AG04450 (cell line): ENCODE results near the gene DCAKD. TPM values are rescaled to one million over a fixed set of nuclear protein-coding genes. Genes with fewer than 3 reads are reported as not detected.

ENCODE experiments used
- CTCF ChIA-PET: fragments of 300-600, 350-600 bp; formaldehyde crosslinking; extraction: SDS; loops from one replicate; lab custom pipeline; 2022; ENCODE audit warnings: antibody characterized with exemption, inconsistent platforms; lab: Charles Lee
- POLR2A ChIA-PET: fragments of 350-600 bp; formaldehyde crosslinking; extraction: SDS; loops from one replicate; lab custom pipeline; 2021; ENCODE audit warnings: antibody characterized with exemption, inconsistent platforms; lab: Yijun Ruan, JAX
- DNase-seq: peaks from one replicate; pipeline ENCODE4 v3.0.0-alpha.2; 2011; ENCODE audit warnings: low read depth, low spot score
- H3K27ac ChIP-seq: one replicate; pipeline ENCODE4 v1.5.1; 2012; ENCODE audit warnings: low read depth, low read length, control low read depth
- H3K27me3 ChIP-seq: one replicate; pipeline ENCODE4 v1.6.0; 2012; ENCODE audit warnings: low read length; ENCODE audit not compliant: control insufficient read depth, insufficient read depth
- H3K4me3 ChIP-seq: 2 replicates; pipeline ENCODE4 v1.5.1; 2011; ENCODE audit warnings: mild to moderate bottlenecking, low read depth, low read length, control low read depth
- H3K9me3 ChIP-seq: 2 replicates; pipeline ENCODE4 v1.5.1; 2012; ENCODE audit warnings: low read length; ENCODE audit not compliant: control insufficient read depth, insufficient read depth
- polyA plus RNA-seq: library from polyadenylated mRNA; depleted of rRNA; stranded (reverse); fragments of >200 nt; gene quantifications from 2 replicates; pipeline ENCODE4 v1.2.3, GENCODE V29; 2011
- TF ChIP-seq, protein P1 (sequence below): IDR thresholded peaks from 2 replicates; pipeline ENCODE4 v1.5.1; 2011; ENCODE audit warnings: low read depth, low read length, control low read depth, inconsistent platforms

DCAKD gene
- polyA plus RNA-seq, 1 experiment = 21.8 TPM

DNA sequence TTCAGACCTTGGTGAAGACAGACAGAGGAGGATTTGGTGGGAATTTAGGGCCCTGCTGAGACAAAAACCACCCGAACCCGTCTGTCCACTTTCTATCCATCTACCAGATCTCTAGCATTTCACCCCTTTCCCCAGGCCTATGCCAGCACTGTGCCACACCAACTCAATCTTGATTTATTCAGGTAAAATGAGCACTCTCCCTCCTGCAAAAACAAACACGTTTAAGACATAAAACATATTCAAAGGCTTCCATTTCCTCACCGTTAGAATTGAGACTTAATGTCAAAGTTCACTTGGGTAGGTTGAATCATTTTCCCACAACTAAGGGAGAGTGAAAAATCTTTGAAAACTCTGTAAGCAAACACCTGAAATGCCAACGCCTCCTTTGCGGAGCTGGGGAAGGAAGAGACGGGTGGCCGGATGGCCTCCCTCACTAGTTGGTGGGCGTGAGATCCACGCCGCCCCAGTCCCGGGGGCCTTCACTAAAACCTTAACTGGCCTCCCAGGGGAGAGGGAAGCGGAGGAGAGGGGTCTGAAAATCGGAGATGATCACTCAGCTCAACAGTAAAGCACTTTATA, 862 bp downstream of the DCAKD start:
- H3K9me3 ChIP-seq = no peaks in the 10 kb centered on the region
- TF ChIP-seq, protein P1, sequence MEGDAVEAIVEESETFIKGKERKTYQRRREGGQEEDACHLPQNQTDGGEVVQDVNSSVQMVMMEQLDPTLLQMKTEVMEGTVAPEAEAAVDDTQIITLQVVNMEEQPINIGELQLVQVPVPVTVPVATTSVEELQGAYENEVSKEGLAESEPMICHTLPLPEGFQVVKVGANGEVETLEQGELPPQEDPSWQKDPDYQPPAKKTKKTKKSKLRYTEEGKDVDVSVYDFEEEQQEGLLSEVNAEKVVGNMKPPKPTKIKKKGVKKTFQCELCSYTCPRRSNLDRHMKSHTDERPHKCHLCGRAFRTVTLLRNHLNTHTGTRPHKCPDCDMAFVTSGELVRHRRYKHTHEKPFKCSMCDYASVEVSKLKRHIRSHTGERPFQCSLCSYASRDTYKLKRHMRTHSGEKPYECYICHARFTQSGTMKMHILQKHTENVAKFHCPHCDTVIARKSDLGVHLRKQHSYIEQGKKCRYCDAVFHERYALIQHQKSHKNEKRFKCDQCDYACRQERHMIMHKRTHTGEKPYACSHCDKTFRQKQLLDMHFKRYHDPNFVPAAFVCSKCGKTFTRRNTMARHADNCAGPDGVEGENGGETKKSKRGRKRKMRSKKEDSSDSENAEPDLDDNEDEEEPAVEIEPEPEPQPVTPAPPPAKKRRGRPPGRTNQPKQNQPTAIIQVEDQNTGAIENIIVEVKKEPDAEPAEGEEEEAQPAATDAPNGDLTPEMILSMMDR = no peak
- no peaks in the 10 kb centered on the region for H3K27me3 ChIP-seq
- ChIA-PET POLR2A (interaction anchor here (0.6 to 2.5 kb wide), 4 partner anchors 11 to 177 kb away, joined by 3 to 11 read pairs (median 4); partner anchors contain the start of gene NMT1), CTCF (interaction anchor here (0.6 to 2.6 kb wide), 5 partner anchors 29 to 85 kb away, joined by 3 to 19 read pairs (median 7); partner anchors contain the start of gene ACBD4)
- no peak for DNase-seq
- H3K4me3 ChIP-seq = peak overlapping the region; percentile 71
- H3K27ac ChIP-seq = peak overlapping the region; percentile 94

DNA sequence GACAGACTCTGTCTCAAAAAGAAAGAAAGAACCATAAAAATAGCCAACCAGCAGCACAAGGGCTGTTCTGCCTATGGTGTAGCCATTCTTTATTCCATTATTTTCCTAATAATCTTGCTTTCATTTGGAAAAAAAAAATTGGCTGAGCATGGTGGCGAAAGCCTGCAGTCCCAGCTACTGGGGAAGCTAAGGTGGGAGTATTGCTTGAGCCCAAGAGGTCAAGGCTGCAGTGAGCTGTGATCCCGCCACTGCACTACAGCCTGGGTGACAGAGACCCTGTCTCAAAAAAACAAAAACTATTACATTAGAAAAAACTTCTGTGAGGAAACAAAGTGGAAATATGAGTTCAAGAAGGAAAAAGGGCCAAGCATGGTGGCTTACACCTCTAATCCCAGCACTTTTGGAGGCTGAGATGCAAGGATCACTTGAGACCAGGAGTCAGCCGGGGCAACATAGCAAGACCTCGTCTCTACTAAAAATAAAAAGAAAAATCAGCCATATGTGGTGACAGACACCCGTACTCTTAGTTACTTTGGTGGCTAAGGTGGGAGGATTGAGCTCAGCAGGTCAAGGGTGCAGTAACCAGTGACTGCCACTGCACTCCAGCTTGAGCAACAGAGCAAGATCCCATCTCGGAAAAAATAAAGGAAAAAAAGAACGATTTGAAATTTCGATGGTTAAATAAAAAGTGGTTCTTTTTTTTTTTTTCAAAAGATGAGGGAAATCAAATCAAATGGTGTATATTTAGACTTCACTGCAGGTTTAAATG, 2.5 kb downstream of the DCAKD start:
- Histone ChIP-seq H3K27ac (no peak overlapping the region), H3K9me3 (no peaks in the 10 kb centered on the region), H3K27me3 (no peaks in the 10 kb centered on the region), H3K4me3 (no peak overlapping the region)
- no peak for DNase-seq
- TF ChIP-seq, protein P1 = peak; percentile 44
- CTCF ChIA-PET = interaction anchor here (0.7 to 2.6 kb wide), 9 partner anchors 8 to 1056 kb away, joined by 3 to 19 read pairs (median 4); partner anchors contain the start of gene ACBD4
- POLR2A ChIA-PET = interaction anchor here (0.7 to 2.5 kb wide), 4 partner anchors 12 to 204 kb away, joined by 3 to 11 read pairs (median 8); partner anchors contain the start of gene NMT1

DNA sequence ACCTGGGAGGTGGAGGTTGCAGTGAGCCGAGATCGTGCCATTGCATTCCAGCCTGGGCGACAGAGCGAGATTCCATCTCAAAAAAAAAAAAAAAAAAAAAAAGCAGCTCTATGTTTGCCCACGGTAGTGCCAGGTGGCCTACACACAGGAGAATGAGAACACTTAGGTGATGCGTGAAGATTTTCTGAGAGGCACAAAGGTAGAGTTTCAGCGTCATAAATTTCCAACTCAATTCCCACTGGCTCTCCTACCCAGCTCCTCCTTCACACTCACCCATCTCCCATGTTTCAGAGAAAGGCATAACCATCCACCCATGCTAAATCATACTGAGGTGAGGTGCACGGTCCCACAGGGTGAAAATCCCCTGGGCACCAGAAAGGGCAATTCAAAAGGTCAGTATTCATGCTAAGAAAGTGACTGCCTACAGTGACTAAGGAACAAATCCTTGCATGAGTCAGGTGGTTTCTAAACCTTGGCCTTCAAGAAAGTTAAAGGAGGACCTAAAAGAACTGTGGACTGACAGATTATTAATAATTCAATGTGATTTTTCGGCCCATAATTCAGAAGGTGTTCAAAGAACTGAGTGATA, 4.8 kb downstream of the DCAKD start:
- CTCF ChIA-PET = interaction anchor here (0.8 to 1.8 kb wide), 3 partner anchors 49 to 126 kb away, joined by 3 to 12 read pairs (median 5); partner anchors contain the start of gene ACBD4
- H3K9me3 ChIP-seq = no peaks in the 10 kb centered on the region
- POLR2A ChIA-PET = interaction anchor here (0.6 to 0.9 kb wide), 2 partner anchors 15 to 34 kb away, joined by 4 to 7 read pairs; no protein-coding TSS in a partner anchor
- no peak for DNase-seq
- no peak overlapping the region for H3K4me3 ChIP-seq
- TF ChIP-seq, protein P1 = no peak
- no peaks in the 10 kb centered on the region for H3K27me3 ChIP-seq
- peak overlapping the region; percentile 31 for H3K27ac ChIP-seq

DNA sequence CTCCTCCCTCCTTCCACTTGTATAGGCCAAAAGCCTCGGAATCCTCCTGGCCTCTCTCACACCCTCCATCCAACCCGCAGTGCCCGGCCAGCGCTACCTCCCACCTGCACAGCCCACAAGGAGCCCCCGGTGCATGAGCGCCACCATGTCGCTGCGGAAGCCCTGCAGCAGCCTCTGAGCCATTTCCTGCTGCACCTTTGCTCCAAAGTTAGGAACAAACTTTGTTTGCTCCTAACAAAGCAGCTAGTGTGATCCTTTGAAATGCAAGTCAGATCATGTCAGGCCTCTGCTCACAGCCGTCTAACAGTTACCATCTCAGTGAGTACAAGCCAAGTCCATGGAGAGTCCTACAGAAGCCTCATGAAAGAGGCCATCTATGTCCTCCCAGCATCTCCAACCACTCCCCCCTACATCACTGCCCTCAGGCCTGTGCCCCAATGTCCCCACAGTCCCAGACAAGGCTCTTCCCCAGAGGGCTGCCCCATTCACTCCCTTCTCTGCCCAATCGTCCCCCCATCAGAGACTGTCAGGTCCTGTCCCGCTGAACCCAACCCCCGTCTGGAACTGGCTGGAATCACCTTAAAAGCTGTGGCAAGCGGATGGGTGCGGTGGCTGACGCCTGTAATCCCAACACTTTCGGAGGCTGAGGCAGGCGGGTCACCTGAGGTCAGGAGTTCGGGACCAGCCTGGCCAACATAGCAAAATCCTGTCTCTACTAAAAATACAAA, 7.5 kb downstream of the DCAKD start:
- TF ChIP-seq, protein P1 = no peak
- H3K9me3 ChIP-seq = no peaks in the 10 kb centered on the region
- no peaks in the 10 kb centered on the region for H3K27me3 ChIP-seq
- CTCF ChIA-PET = interaction anchor here (1.3 kb wide), 1 partner anchor 22 kb away, joined by 4 read pairs; no protein-coding TSS in a partner anchor
- no peak overlapping the region for H3K4me3 ChIP-seq
- H3K27ac ChIP-seq = no peak overlapping the region
- POLR2A ChIA-PET = no interaction called here
- no peak for DNase-seq
